Natural killer cell (primary cell): ENCODE results near the gene CACNA2D4. TPM values are rescaled to one million over a fixed set of nuclear protein-coding genes. Genes with fewer than 3 reads are reported as not detected.

Experiments used
- ATAC-seq, 3 donors: fragments of 150-1000 bp in 2 of 3; fragments of 200-7000 bp in 1 of 3; cut with Tn5 transposase; 1 replicate in 1 of 3; 2 replicates in 2 of 3; pipeline ENCODE4 v1.10.0; 2021; ENCODE audit warnings: mild to moderate bottlenecking in 2 of 3, moderate library complexity in 2 of 3
- DNase-seq, 2 donors: peaks; one replicate each; pipeline versions ENCODE4 v3.0.0 to v3.0.0-alpha.2; 2013 to 2021; ENCODE audit warnings: mixed read lengths in 1 of 2
- H3K27ac ChIP-seq: one replicate; pipeline ENCODE4 v1.5.1; 2013; ENCODE audit warnings: mild to moderate bottlenecking, low read length
- H3K27me3 ChIP-seq: one replicate; pipeline ENCODE4 v1.6.1; 2013; ENCODE audit warnings: low read length; ENCODE audit not compliant: control insufficient read depth, insufficient read depth
- H3K36me3 ChIP-seq: one replicate; pipeline ENCODE4 v1.6.1; 2013; ENCODE audit warnings: low read length; ENCODE audit not compliant: control insufficient read depth, insufficient read depth
- H3K4me1 ChIP-seq: one replicate; pipeline ENCODE4 v1.6.1; 2013; ENCODE audit warnings: low read length; ENCODE audit not compliant: control insufficient read depth, insufficient read depth
- H3K4me3 ChIP-seq: one replicate; pipeline ENCODE4 v1.5.1; 2013; ENCODE audit warnings: low read length
- H3K9me3 ChIP-seq: one replicate; pipeline ENCODE4 v1.6.1; 2013; ENCODE audit warnings: low read length; ENCODE audit not compliant: control insufficient read depth, insufficient read depth
- H3K27ac Mint-ChIP-seq, 2 donors: one replicate each; pipeline ENCODE4 v1.8.0; 2022; ENCODE audit warnings: mild to moderate bottlenecking in 2 of 2, mixed read lengths in 2 of 2, moderate library complexity in 1 of 2
- H3K27me3 Mint-ChIP-seq, 2 donors: one replicate each; pipeline ENCODE4 v1.8.0; 2022; ENCODE audit warnings: low read depth in 2 of 2, mixed read lengths in 2 of 2
- H3K36me3 Mint-ChIP-seq: one replicate; pipeline ENCODE4 v1.8.0; 2022; ENCODE audit warnings: mixed read lengths
- H3K4me1 Mint-ChIP-seq, 2 donors: one replicate each; pipeline ENCODE4 v1.8.0; 2022; ENCODE audit warnings: mixed read lengths in 2 of 2
- H3K4me3 Mint-ChIP-seq: one replicate; pipeline ENCODE4 v1.8.0; 2022; ENCODE audit warnings: mild to moderate bottlenecking, moderate library complexity, mixed read lengths
- H3K9me3 Mint-ChIP-seq, 2 donors: one replicate each; pipeline ENCODE4 v1.8.0; 2022; ENCODE audit warnings: mixed read lengths in 2 of 2
- CTCF ChIP-seq: fragments of 200-600 bp; IDR thresholded peaks from one replicate; pipeline ENCODE4 v1.8.0; 2022; ENCODE audit warnings: antibody characterized with exemption
- WGBS: methylation state at CpG from one replicate; pipeline ENCODE4 v1.1.7; 2013; ENCODE audit warnings: missing lambda C conversion rate; ENCODE audit not compliant: insufficient coverage; 5-methylcytosine and 5-hydroxymethylcytosine counted together
- intact Hi-C: fragments of 100-400 bp; cut with micrococcal nuclease; formaldehyde crosslinking; loops from one replicate; pipeline ENCODE4 v1.14.2; 2022
- total RNA-seq, 4 donors: library from RNA; stranded (reverse); fragments of 120-200 nt in 1 of 4; gene quantifications; one replicate each; pipeline versions ENCODE4 v1.2.3 to v1.2.4, GENCODE V29; 2013 to 2022

The CACNA2D4 gene
- total RNA-seq, 3 donors from 2014 or later (not counting 1 experiment from before 2014, with no cell fraction given): 26.5 to 49.6 (median 34.9) TPM

DNA sequence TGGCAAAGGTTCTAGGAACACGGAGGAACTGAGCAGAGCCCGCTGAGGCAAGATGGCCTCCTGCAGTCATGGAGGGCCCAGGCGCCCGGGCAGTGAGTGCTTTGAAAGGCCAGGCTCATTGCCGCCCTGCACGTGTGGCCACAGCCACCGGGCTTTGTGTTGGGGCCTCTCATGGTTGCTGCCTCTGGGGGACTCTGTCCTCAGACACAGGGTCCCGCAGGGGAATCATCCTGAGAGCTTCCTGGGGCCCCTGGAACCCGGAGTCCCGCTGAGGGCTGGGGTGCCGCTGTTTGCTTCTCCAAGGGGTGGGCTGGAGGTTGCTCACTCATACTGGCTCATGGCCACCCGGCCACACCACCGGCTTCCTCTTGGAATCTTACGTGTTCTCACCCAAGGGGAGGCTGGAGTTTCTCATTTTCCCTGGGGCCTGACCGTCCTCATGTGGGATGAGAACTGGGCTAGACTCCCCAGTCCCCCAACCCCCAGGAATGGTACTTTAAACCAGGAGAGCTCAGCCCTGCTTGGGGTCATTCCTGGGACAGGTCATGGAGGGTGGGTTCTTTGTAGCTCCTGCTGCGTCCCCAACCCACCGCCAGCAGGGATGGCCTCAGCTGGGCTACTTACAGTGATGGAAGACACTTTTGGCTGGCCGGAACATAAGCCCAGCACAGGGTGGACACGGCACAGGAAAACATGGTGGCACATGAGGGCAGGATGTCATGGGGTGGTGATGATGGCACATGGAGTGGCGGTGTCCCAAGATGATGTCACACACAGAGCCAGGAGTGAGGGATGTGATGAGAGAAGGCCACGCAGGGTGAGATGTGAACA, 119.2 kb downstream of the CACNA2D4 start:
- Histone ChIP-seq H3K4me3 (no peak overlapping the region), H3K9me3 (no peaks in the 10 kb centered on the region), H3K36me3 (no peaks in the 10 kb centered on the region), H3K27me3 (no peaks in the 10 kb centered on the region), H3K4me1 (peaks cover 22% of the 10 kb centered on the region), H3K27ac (no peak overlapping the region)
- no peaks in the 10 kb centered on the region for H3K9me3 Mint-ChIP-seq
- no peak for TF ChIP-seq CTCF
- H3K36me3 Mint-ChIP-seq: no peaks in the 10 kb centered on the region
- DNase-seq: peak in 1 of 2 donors; percentile 12
- intact Hi-C loops: loop anchor here (5.0 kb wide), 1 partner anchor 493 kb away; no protein-coding TSS in a partner anchor
- ATAC-seq: no peak
- peaks cover 8 to 17% of the 10 kb centered on the region in 2 donors for H3K4me1 Mint-ChIP-seq
- H3K27ac Mint-ChIP-seq: peak overlapping the region; percentile 17 to 83
- H3K27me3 Mint-ChIP-seq: no peaks in the 10 kb centered on the region
- no peak overlapping the region for H3K4me3 Mint-ChIP-seq
- 94% methylated on average over 21 of the region's 21 CpGs for WGBS

- no peak for ATAC-seq
- Histone ChIP-seq H3K27ac (no peak overlapping the region), H3K4me1 (peaks cover 22% of the 10 kb centered on the region), H3K9me3 (no peaks in the 10 kb centered on the region), H3K27me3 (no peaks in the 10 kb centered on the region), H3K36me3 (no peaks in the 10 kb centered on the region), H3K4me3 (no peak overlapping the region)
- Mint-ChIP-seq H3K4me3 (no peak overlapping the region), H3K36me3 (no peaks in the 10 kb centered on the region), H3K27me3 (no peaks in the 10 kb centered on the region), H3K27ac (peak overlapping the region; percentile 17 to 83), H3K4me1 (peaks cover 7 to 16% of the 10 kb centered on the region in 2 donors), H3K9me3 (no peaks in the 10 kb centered on the region)
- no peak for TF ChIP-seq CTCF
- intact Hi-C loops: loop anchor here (5.0 kb wide), 1 partner anchor 494 kb away; no protein-coding TSS in a partner anchor
- WGBS: 96% methylated on average over 6 of the region's 6 CpGs
- no peak for DNase-seq
Measured at GRCh38 chr12:1798641-1799020, 119.8 kb downstream of the CACNA2D4 start.

- Histone ChIP-seq H3K4me3 (no peak overlapping the region), H3K27ac (no peak overlapping the region), H3K9me3 (no peaks in the 10 kb centered on the region), H3K27me3 (no peaks in the 10 kb centered on the region), H3K4me1 (peaks cover 22% of the 10 kb centered on the region), H3K36me3 (no peaks in the 10 kb centered on the region)
- DNase-seq (no peak), ATAC-seq (no peak)
- Mint-ChIP-seq H3K4me3 (peak overlapping the region; percentile 37), H3K27me3 (no peaks in the 10 kb centered on the region), H3K4me1 (peaks cover 7 to 16% of the 10 kb centered on the region in 2 donors), H3K9me3 (no peaks in the 10 kb centered on the region), H3K27ac (peak overlapping the region; percentile 17 to 83), H3K36me3 (no peaks in the 10 kb centered on the region)
- no peak for TF ChIP-seq CTCF
- intact Hi-C loops: loop anchor here (5.0 kb wide), 1 partner anchor 494 kb away; no protein-coding TSS in a partner anchor
- 92% methylated on average over 22 of the region's 22 CpGs for WGBS
Measured at GRCh38 chr12:1797991-1798640, 120.3 kb downstream of the CACNA2D4 start.
